ENCODE results near the gene PLIN4.

The PLIN4 gene

DNA sequence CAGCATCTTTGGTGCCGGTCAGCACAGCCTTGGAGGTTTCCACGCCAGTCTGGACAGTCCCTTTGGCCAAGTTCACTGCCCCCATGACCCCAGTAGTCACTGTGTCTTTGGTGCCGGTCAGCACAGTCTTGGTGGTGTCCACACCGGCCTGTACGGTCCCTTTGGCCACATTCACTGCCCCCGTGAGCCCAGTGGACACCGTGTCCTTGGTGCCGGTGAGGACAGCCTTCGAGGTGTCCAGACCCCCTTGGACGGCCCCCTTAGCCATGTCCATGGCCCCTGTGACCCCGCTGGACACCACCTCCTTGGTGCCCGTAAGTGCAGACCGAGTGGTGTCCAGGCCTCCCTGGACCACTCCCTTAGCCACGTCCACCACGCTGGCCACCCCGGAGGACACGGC is 5.0 kb downstream of the PLIN4 start:
- no peak for ATAC-seq
- TF ChIP-seq ZNF8 (CRISPR knock-in tag; IDR thresholded peaks at IDR 0.05): no peak
- TF ChIP-seq, protein P1, sequence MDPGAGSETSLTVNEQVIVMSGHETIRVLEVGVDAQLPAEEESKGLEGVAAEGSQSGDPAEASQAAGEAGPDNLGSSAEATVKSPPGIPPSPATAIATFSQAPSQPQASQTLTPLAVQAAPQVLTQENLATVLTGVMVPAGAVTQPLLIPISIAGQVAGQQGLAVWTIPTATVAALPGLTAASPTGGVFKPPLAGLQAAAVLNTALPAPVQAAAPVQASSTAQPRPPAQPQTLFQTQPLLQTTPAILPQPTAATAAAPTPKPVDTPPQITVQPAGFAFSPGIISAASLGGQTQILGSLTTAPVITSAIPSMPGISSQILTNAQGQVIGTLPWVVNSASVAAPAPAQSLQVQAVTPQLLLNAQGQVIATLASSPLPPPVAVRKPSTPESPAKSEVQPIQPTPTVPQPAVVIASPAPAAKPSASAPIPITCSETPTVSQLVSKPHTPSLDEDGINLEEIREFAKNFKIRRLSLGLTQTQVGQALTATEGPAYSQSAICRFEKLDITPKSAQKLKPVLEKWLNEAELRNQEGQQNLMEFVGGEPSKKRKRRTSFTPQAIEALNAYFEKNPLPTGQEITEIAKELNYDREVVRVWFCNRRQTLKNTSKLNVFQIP (CRISPR knock-in tag; IDR thresholded peaks at IDR 0.05; ENCODE audit: borderline replicate concordance, low read depth): no peak
- TF ChIP-seq, protein P2, sequence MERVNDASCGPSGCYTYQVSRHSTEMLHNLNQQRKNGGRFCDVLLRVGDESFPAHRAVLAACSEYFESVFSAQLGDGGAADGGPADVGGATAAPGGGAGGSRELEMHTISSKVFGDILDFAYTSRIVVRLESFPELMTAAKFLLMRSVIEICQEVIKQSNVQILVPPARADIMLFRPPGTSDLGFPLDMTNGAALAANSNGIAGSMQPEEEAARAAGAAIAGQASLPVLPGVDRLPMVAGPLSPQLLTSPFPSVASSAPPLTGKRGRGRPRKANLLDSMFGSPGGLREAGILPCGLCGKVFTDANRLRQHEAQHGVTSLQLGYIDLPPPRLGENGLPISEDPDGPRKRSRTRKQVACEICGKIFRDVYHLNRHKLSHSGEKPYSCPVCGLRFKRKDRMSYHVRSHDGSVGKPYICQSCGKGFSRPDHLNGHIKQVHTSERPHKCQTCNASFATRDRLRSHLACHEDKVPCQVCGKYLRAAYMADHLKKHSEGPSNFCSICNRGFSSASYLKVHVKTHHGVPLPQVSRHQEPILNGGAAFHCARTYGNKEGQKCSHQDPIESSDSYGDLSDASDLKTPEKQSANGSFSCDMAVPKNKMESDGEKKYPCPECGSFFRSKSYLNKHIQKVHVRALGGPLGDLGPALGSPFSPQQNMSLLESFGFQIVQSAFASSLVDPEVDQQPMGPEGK (CRISPR knock-in tag; IDR thresholded peaks at IDR 0.05; ENCODE audit: borderline replicate concordance): no peak
- no peak for TF ChIP-seq ZFP3 (CRISPR knock-in tag; IDR thresholded peaks at IDR 0.05)
- TF ChIP-seq ARNTL (CRISPR knock-in tag; IDR thresholded peaks at IDR 0.05; ENCODE audit: borderline replicate concordance, low read depth): no peak
- no peak for TF ChIP-seq RARB (CRISPR knock-in tag; IDR thresholded peaks at IDR 0.05)
- TF ChIP-seq ZNF565 (CRISPR knock-in tag; conservative IDR thresholded peaks at IDR 0.05; ENCODE audit: low read depth): no peak
- TF ChIP-seq TOX (CRISPR knock-in tag; IDR thresholded peaks at IDR 0.05; ENCODE audit: borderline replicate concordance): no peak
- no peak for TF ChIP-seq ESRRG (CRISPR knock-in tag; IDR thresholded peaks at IDR 0.05)
- no peak for TF ChIP-seq TCF4 (CRISPR knock-in tag; IDR thresholded peaks at IDR 0.05; ENCODE audit: borderline replicate concordance)
- no peak for TF ChIP-seq SNAI2 (CRISPR knock-in tag; IDR thresholded peaks at IDR 0.05)
- no peak for TF ChIP-seq PPARA (CRISPR knock-in tag; IDR thresholded peaks at IDR 0.05; ENCODE audit: borderline replicate concordance)
- no peak for TF ChIP-seq ISL1 (CRISPR knock-in tag; IDR thresholded peaks at IDR 0.05)
- TF ChIP-seq OSR1 (CRISPR knock-in tag; IDR thresholded peaks at IDR 0.05): no peak
- TF ChIP-seq ZNF70 (CRISPR knock-in tag; IDR thresholded peaks at IDR 0.05): no peak

DNA sequence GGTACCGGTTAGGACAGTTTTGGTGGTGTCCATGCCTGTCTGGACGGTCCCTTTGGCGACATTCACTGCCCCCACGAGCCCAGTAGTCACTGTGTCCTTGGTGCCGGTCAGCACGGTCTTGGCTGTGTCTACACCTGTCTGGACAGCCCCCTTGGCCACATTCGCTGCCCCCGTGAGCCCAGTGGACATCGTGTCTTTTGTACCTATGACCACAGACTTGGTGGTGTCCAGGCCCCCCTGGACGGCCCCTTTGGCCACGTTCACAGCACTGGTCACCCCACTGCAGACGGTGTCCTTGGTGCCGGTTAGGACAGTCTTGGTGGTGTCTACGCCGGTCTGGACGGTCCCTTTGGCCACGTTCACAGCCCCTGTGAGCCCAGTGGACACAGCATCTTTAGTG is 6.2 kb downstream of the PLIN4 start:
- no peak for TF ChIP-seq SNAI2 (CRISPR knock-in tag; IDR thresholded peaks at IDR 0.05)
- TF ChIP-seq CSDC2 (CRISPR knock-in tag; IDR thresholded peaks at IDR 0.05): no peak
- TF ChIP-seq GLIS3 (CRISPR knock-in tag; IDR thresholded peaks at IDR 0.05): no peak
- no peak for TF ChIP-seq PPARA (CRISPR knock-in tag; IDR thresholded peaks at IDR 0.05; ENCODE audit: borderline replicate concordance)
- no peak for TF ChIP-seq OSR1 (CRISPR knock-in tag; IDR thresholded peaks at IDR 0.05)
- TF ChIP-seq ZNF565 (CRISPR knock-in tag; conservative IDR thresholded peaks at IDR 0.05; ENCODE audit: low read depth): no peak
- TF ChIP-seq, protein P3, sequence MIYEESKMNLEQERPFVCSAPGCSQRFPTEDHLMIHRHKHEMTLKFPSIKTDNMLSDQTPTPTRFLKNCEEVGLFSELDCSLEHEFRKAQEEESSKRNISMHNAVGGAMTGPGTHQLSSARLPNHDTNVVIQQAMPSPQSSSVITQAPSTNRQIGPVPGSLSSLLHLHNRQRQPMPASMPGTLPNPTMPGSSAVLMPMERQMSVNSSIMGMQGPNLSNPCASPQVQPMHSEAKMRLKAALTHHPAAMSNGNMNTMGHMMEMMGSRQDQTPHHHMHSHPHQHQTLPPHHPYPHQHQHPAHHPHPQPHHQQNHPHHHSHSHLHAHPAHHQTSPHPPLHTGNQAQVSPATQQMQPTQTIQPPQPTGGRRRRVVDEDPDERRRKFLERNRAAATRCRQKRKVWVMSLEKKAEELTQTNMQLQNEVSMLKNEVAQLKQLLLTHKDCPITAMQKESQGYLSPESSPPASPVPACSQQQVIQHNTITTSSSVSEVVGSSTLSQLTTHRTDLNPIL (CRISPR knock-in tag; IDR thresholded peaks at IDR 0.05; ENCODE audit: low read depth): no peak
- no peak for TF ChIP-seq ZC3H10 (CRISPR knock-in tag; IDR thresholded peaks at IDR 0.05)
- ATAC-seq: no peak; the same call in 2 of the 3 replicates

DNA sequence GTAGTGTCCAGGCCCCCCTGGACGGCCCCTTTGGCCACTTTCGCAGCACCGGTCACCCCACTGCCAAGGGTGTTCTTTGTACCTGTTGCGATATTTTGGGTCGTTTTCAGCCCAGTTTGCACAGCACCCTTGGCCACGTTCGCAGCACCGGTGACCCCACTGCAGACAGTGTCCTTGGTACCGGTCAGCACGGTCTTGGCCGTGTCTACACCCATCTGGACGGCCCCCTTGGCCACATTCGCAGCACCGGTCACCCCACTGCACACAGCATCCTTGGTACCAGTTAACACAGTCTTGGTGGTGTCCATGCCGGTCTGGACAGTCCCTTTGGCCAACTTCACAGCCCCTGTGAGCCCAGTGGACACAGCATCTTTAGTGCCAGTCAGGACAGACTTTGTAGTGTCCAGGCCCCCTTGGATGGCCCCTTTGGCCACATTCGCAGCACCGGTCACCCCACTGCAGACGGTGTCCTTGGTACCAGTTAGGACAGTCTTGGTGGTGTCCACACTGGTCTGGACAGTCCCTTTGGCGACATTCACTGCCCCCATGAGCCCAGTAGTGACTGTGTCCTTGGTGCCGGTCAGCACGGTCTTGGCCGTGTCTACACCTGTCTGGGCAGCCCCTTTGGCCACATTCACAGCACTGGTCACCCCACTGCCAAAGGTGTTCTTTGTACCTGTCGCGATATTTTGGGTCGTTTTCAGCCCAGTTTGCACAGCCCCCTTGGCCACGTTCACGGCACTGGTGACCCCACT is 6.8 kb downstream of the PLIN4 start:
- no peak; the same call in 1 of the 3 replicates for ATAC-seq
- TF ChIP-seq PPARA (CRISPR knock-in tag; IDR thresholded peaks at IDR 0.05; ENCODE audit: borderline replicate concordance) (no peak), GLIS3 (CRISPR knock-in tag; IDR thresholded peaks at IDR 0.05) (no peak), ZFP30 (CRISPR knock-in tag; IDR thresholded peaks at IDR 0.05) (no peak), ZFP3 (CRISPR knock-in tag; IDR thresholded peaks at IDR 0.05) (no peak), RARB (CRISPR knock-in tag; IDR thresholded peaks at IDR 0.05) (no peak), ARNTL (CRISPR knock-in tag; IDR thresholded peaks at IDR 0.05; ENCODE audit: borderline replicate concordance, low read depth) (no peak), ISL1 (CRISPR knock-in tag; IDR thresholded peaks at IDR 0.05) (no peak), CSDC2 (CRISPR knock-in tag; IDR thresholded peaks at IDR 0.05) (no peak), BACH2 (CRISPR knock-in tag; IDR thresholded peaks at IDR 0.05; ENCODE audit: borderline replicate concordance) (no peak)
- TF ChIP-seq, protein P2 (CRISPR knock-in tag; IDR thresholded peaks at IDR 0.05; ENCODE audit: borderline replicate concordance): no peak
